ENCODE measurements around the gene PTBP3. TPM values are rescaled to one million over a fixed set of nuclear protein-coding genes. Genes with fewer than 3 reads are reported as not detected.

PTBP3 gene
- polyA plus RNA-seq, 3 donors, result 33.6 to 68.3 (median 51.4) TPM

GRCh38 chr9:112339886-112340285 lies 6.5 kb upstream of the PTBP3 start:
- no peak overlapping the region for H3K27ac ChIP-seq (ENCODE audit: low read depth in 1 of 2, low read length in 2 of 2)
- WGBS (ENCODE audit: insufficient coverage), result no CpG with 5 or more reads among the region's 3 CpGs
- peaks cover 0 to 9% (median 8%) of the 10 kb centered on the region in 7 donors for H3K9me3 Mint-ChIP-seq
- peaks cover 1 to 5% (median 1%) of the 10 kb centered on the region in 3 donors for H3K27me3 Mint-ChIP-seq (ENCODE audit: low read depth in 3 of 3)
- intact Hi-C loops (cut with micrococcal nuclease), result no loop called here
- H3K4me3 ChIP-seq (replicated peaks in 1 of 3; ENCODE audit: low read depth in 2 of 3, low read length in 3 of 3), result no peak overlapping the region
- H2AFZ ChIP-seq (ENCODE audit: insufficient read depth, low read depth, low read length, poor library complexity, severe bottlenecking), result no peak overlapping the region
- no peaks in the 10 kb centered on the region for H4K20me1 ChIP-seq (ENCODE audit: insufficient read depth, low read length)
- no peak for DNase-seq
- no peak overlapping the region for H3K27ac Mint-ChIP-seq
- H3K9me3 ChIP-seq (replicated peaks in 1 of 2; ENCODE audit: control insufficient read depth in 1 of 2, insufficient read depth in 1 of 2, low read length in 2 of 2), result peaks cover 0 to 7% of the 10 kb centered on the region in 2 donors
- H3K36me3 Mint-ChIP-seq, result no peaks in the 10 kb centered on the region
- no peaks in the 10 kb centered on the region for H3K36me3 ChIP-seq (replicated peaks in 1 of 2; ENCODE audit: control insufficient read depth in 1 of 2, insufficient read depth in 2 of 2, low read length in 2 of 2)
- H3K9ac ChIP-seq (ENCODE audit: insufficient read depth, low read length, poor library complexity, severe bottlenecking), result no peak overlapping the region
- TF ChIP-seq CTCF (IDR thresholded peaks at IDR 0.05), result no peak
- no peaks in the 10 kb centered on the region for H3K27me3 ChIP-seq (ENCODE audit: control insufficient read depth in 2 of 2, insufficient read depth in 2 of 2, low read length in 2 of 2)
- H3K4me1 ChIP-seq (ENCODE audit: control insufficient read depth in 1 of 2, insufficient read depth in 2 of 2, low read length in 2 of 2), result peaks cover 0 to 3% of the 10 kb centered on the region in 2 donors
- H3K79me2 ChIP-seq (ENCODE audit: insufficient read depth, low read length), result no peaks in the 10 kb centered on the region
- no peak overlapping the region for H3K4me2 ChIP-seq (replicated peaks; ENCODE audit: extremely low read depth, low read length, poor library complexity, severe bottlenecking)
- no peak overlapping the region for H3K4me3 Mint-ChIP-seq
- H3K4me1 Mint-ChIP-seq, result peaks cover 4% of the 10 kb centered on the region

GRCh38 chr9:112338561-112338960 lies 5.1 kb upstream of the PTBP3 start:
- no peak for DNase-seq
- Histone ChIP-seq H3K9ac (ENCODE audit: insufficient read depth, low read length, poor library complexity, severe bottlenecking) (no peak overlapping the region), H4K20me1 (ENCODE audit: insufficient read depth, low read length) (no peaks in the 10 kb centered on the region), H3K27ac (ENCODE audit: low read depth in 1 of 2, low read length in 2 of 2) (no peak overlapping the region), H3K79me2 (ENCODE audit: insufficient read depth, low read length) (no peaks in the 10 kb centered on the region), H3K4me1 (ENCODE audit: control insufficient read depth in 1 of 2, insufficient read depth in 2 of 2, low read length in 2 of 2) (peaks cover 4 to 13% of the 10 kb centered on the region in 2 donors), H3K4me2 (replicated peaks; ENCODE audit: extremely low read depth, low read length, poor library complexity, severe bottlenecking) (no peak overlapping the region), H3K27me3 (ENCODE audit: control insufficient read depth in 2 of 2, insufficient read depth in 2 of 2, low read length in 2 of 2) (no peaks in the 10 kb centered on the region), H3K9me3 (replicated peaks in 1 of 2; ENCODE audit: control insufficient read depth in 1 of 2, insufficient read depth in 1 of 2, low read length in 2 of 2) (no peaks in the 10 kb centered on the region), H3K4me3 (replicated peaks in 1 of 3; ENCODE audit: low read depth in 2 of 3, low read length in 3 of 3) (no peak overlapping the region), H2AFZ (ENCODE audit: insufficient read depth, low read depth, low read length, poor library complexity, severe bottlenecking) (no peak overlapping the region), H3K36me3 (replicated peaks in 1 of 2; ENCODE audit: control insufficient read depth in 1 of 2, insufficient read depth in 2 of 2, low read length in 2 of 2) (no peaks in the 10 kb centered on the region)
- no peak for TF ChIP-seq CTCF (IDR thresholded peaks at IDR 0.05)
- intact Hi-C loops (cut with micrococcal nuclease), result no loop called here
- H3K27me3 Mint-ChIP-seq (ENCODE audit: low read depth in 3 of 3), result peaks cover 1 to 5% (median 1%) of the 10 kb centered on the region in 3 donors
- H3K36me3 Mint-ChIP-seq, result no peaks in the 10 kb centered on the region
- H3K4me1 Mint-ChIP-seq, result peaks cover 6% of the 10 kb centered on the region
- no peak overlapping the region for H3K4me3 Mint-ChIP-seq
- H3K27ac Mint-ChIP-seq, result no peak overlapping the region
- H3K9me3 Mint-ChIP-seq, result peaks cover 0 to 2% (median 0%) of the 10 kb centered on the region in 7 donors
- WGBS (ENCODE audit: insufficient coverage), result 100% methylated on average over 1 of the region's 3 CpGs

Measured in CD14-positive monocyte (primary cell).